Measurements from ENCODE around the gene MTRR.
A peak's percentile ranks its signal among the peaks of the same experiment; 100 is the strongest.
"Not testable (repeated sequence)": the region's sequence is repeated elsewhere in the genome, so short reads cannot be mapped to it uniquely, and the experiment has no call there.

The MTRR gene

GRCh38 chr5:7902666-7903625, 34.0 kb downstream of the MTRR start:
- no peak for DNase-seq

GRCh38 chr5:7904170-7904569, 35.2 kb downstream of the MTRR start:
- no peak for DNase-seq

GRCh38 chr5:7907612-7908011, 38.7 kb downstream of the MTRR start:
- no peak for DNase-seq

- no peak for DNase-seq
These were observed 39.4 kb downstream of the MTRR start for GRCh38 chr5:7908317-7908716.

- no peak for DNase-seq
These were observed 41.9 kb downstream of the MTRR start for GRCh38 chr5:7910738-7911428.

- DNase-seq: not testable (repeated sequence)
These were observed 42.5 kb downstream of the MTRR start for GRCh38 chr5:7911429-7911771.

- no peak for DNase-seq
These were observed 47.3 kb downstream of the MTRR start for GRCh38 chr5:7916171-7916804.

GRCh38 chr5:7917130-7918123, 48.5 kb downstream of the MTRR start:
- no peak for DNase-seq

GRCh38 chr5:7925961-7926695, 57.2 kb downstream of the MTRR start:
- DNase-seq: no peak

GRCh38 chr5:7926720-7927119, 57.8 kb downstream of the MTRR start:
- DNase-seq: no peak

GRCh38 chr5:7927466-7928375, 58.8 kb downstream of the MTRR start:
- peak; percentile 29 for DNase-seq

GRCh38 chr5:7930011-7930410, 61.1 kb downstream of the MTRR start:
- DNase-seq: no peak

- no peak for DNase-seq
These were observed 72.7 kb downstream of the MTRR start for GRCh38 chr5:7941692-7942091.

- no peak for DNase-seq
These were observed 78.4 kb downstream of the MTRR start for GRCh38 chr5:7947301-7947700.
